CD4-positive, alpha-beta T cell (primary cell): ENCODE results near the gene HCCS. TPM values are rescaled to one million over a fixed set of nuclear protein-coding genes. Genes with fewer than 3 reads are reported as not detected.

Experiments
- ATAC-seq: fragments of 200-7000 bp; cut with Tn5 transposase; one replicate; pipeline ENCODE4 v1.10.0; 2022; ENCODE audit warnings: mild to moderate bottlenecking; ENCODE audit not compliant: poor library complexity
- CTCF ChIA-PET: fragments of 350-600 bp; sonication (Branson Sonifier 250); formaldehyde crosslinking; loops from one replicate; lab custom pipeline; 2021; ENCODE audit warnings: antibody characterized with exemption, inconsistent platforms; lab: Charles Lee
- POLR2A ChIA-PET: fragments of 350-600 bp; sonication (Branson Sonifier 250); formaldehyde crosslinking; loops from one replicate; lab custom pipeline; 2021; ENCODE audit warnings: antibody characterized with exemption, inconsistent platforms; lab: Charles Lee
- DNase-seq, 14 experiments: peaks; one replicate each; pipeline ENCODE4 v3.0.0-alpha.2; 2013 to 2020; ENCODE audit warnings: mixed read lengths in 2 of 14
- H3K27ac ChIP-seq, 2 donors: one replicate each; pipeline versions ENCODE4 v1.5.1 to v1.7.0; 2013; ENCODE audit warnings: low read length in 2 of 2, low read depth in 1 of 2, mild to moderate bottlenecking in 1 of 2
- H3K27me3 ChIP-seq, 2 experiments: 1 replicate in 1 of 2; 2 replicates in 1 of 2; pipeline versions ENCODE4 v1.6.1 to v1.7.0; 2013; ENCODE audit warnings: low read length in 2 of 2, control low read depth in 1 of 2, mild to moderate bottlenecking in 1 of 2, moderate library complexity in 1 of 2; ENCODE audit not compliant: insufficient read depth in 2 of 2, control insufficient read depth in 1 of 2
- H3K36me3 ChIP-seq: one replicate; pipeline ENCODE4 v1.6.1; 2013; ENCODE audit warnings: low read length, control low read depth; ENCODE audit not compliant: insufficient read depth
- H3K4me1 ChIP-seq: one replicate; pipeline ENCODE4 v1.6.1; 2013; ENCODE audit warnings: low read length, control low read depth; ENCODE audit not compliant: insufficient read depth
- H3K4me3 ChIP-seq: one replicate; pipeline ENCODE4 v1.5.1; 2013; ENCODE audit warnings: mild to moderate bottlenecking, low read length, moderate library complexity
- H3K9me3 ChIP-seq, 2 experiments: 1 replicate in 1 of 2; 2 replicates in 1 of 2; pipeline versions ENCODE4 v1.6.1 to v1.7.0; 2013; ENCODE audit warnings: low read length in 2 of 2, mild to moderate bottlenecking in 2 of 2, control low read depth in 1 of 2, moderate library complexity in 1 of 2; ENCODE audit not compliant: control insufficient read depth in 1 of 2, insufficient read depth in 1 of 2
- H3K27ac Mint-ChIP-seq: one replicate; pipeline ENCODE4 v1.8.0; 2020; ENCODE audit warnings: mixed read lengths
- H3K27me3 Mint-ChIP-seq: one replicate; pipeline ENCODE4 v1.8.0; 2021; ENCODE audit warnings: mixed read lengths
- H3K36me3 Mint-ChIP-seq: one replicate; pipeline ENCODE4 v1.8.0; 2021; ENCODE audit warnings: low read depth, mixed read lengths
- H3K4me1 Mint-ChIP-seq: one replicate; pipeline ENCODE4 v1.8.0; 2021; ENCODE audit warnings: low read depth, mixed read lengths
- H3K4me3 Mint-ChIP-seq: one replicate; pipeline ENCODE4 v1.8.0; 2020; ENCODE audit warnings: mild to moderate bottlenecking, mixed read lengths
- H3K9me3 Mint-ChIP-seq: one replicate; pipeline ENCODE4 v1.8.0; 2020; ENCODE audit warnings: mixed read lengths
- CTCF ChIP-seq: fragments of 200-600 bp; IDR thresholded peaks from one replicate; pipeline ENCODE4 v1.8.0; 2022; ENCODE audit warnings: antibody characterized with exemption, mild to moderate bottlenecking
- intact Hi-C, 2 experiments: fragments of 100-400 bp; cut with DNase I in 1 of 2; cut with micrococcal nuclease in 1 of 2; formaldehyde crosslinking; loops; one replicate each; pipeline versions ENCODE4 v1.15.1 to v1.9.0; 2023 to 2025; cut with DNase I, micrococcal nuclease
- total RNA-seq, 174 experiments: library from RNA in 2 of 174; stranded (reverse) in 2 of 174; gene quantifications; one replicate each; pipeline ENCODE4 v1.2.3 and lab custom pipeline; 2021 to 2026

The HCCS gene
- total RNA-seq, 2 experiments from 2014 or later = 7.3 to 7.7 TPM

DNA sequence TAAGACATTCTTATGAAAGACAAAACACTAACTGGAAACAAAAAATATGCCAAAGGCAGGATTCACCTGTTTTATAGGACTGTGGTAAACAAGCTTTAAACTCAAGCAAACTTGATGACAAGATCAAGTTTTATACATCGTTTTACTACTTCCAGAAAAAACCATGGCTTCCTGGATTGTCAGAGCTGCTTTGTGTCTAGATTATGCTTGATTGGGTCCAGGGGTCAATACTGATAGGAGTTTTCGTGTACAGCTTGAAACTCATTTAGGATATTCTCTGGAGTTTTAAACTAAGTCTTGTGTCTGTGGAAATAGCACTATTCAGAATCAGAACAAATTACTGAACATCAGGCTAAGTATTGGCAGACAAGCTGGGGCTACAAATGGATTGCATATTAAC, 13.0 kb downstream of the HCCS start:
- H3K4me1 ChIP-seq = no peaks in the 10 kb centered on the region

GRCh38 chrX:11125060-11125459, 13.9 kb downstream of the HCCS start:
- H3K27ac Mint-ChIP-seq = no peak overlapping the region
- ATAC-seq = no peak
- H3K9me3 Mint-ChIP-seq = no peaks in the 10 kb centered on the region
- Histone ChIP-seq H3K36me3 (peaks cover 13% of the 10 kb centered on the region), H3K27me3 (no peaks in the 10 kb centered on the region), H3K4me3 (no peak overlapping the region), H3K9me3 (no peaks in the 10 kb centered on the region), H3K27ac (no peak overlapping the region), H3K4me1 (no peaks in the 10 kb centered on the region)
- H3K27me3 Mint-ChIP-seq = no peaks in the 10 kb centered on the region
- no peaks in the 10 kb centered on the region for H3K4me1 Mint-ChIP-seq
- POLR2A ChIA-PET = no interaction called here
- no peak overlapping the region for H3K4me3 Mint-ChIP-seq
- DNase-seq = no peak
- peaks cover 27% of the 10 kb centered on the region for H3K36me3 Mint-ChIP-seq
- intact Hi-C loops = no loop called here
- no peak for TF ChIP-seq CTCF
- CTCF ChIA-PET = no interaction called here

More for the DNA sequence above, 13.0 kb downstream of the HCCS start:
- H3K36me3 Mint-ChIP-seq = peaks cover 36% of the 10 kb centered on the region
- H3K4me3 Mint-ChIP-seq = no peak overlapping the region
- ATAC-seq (no peak), DNase-seq (no peak)
- no peaks in the 10 kb centered on the region for H3K4me1 Mint-ChIP-seq
- CTCF ChIA-PET = no interaction called here
- no peaks in the 10 kb centered on the region for H3K27me3 Mint-ChIP-seq
- Histone ChIP-seq H3K27ac (no peak overlapping the region), H3K36me3 (peaks cover 18% of the 10 kb centered on the region), H3K9me3 (no peaks in the 10 kb centered on the region), H3K27me3 (no peaks in the 10 kb centered on the region), H3K4me3 (no peak overlapping the region)
- intact Hi-C loops = no loop called here
- TF ChIP-seq CTCF = no peak
- H3K27ac Mint-ChIP-seq = no peak overlapping the region
- POLR2A ChIA-PET = no interaction called here
- H3K9me3 Mint-ChIP-seq = no peaks in the 10 kb centered on the region

GRCh38 chrX:11129534-11130105, 18.5 kb downstream of the HCCS start:
- Mint-ChIP-seq H3K4me3 (no peak overlapping the region), H3K27ac (no peak overlapping the region), H3K27me3 (no peaks in the 10 kb centered on the region), H3K9me3 (no peaks in the 10 kb centered on the region), H3K4me1 (no peaks in the 10 kb centered on the region), H3K36me3 (no peaks in the 10 kb centered on the region)
- Histone ChIP-seq H3K27ac (no peak overlapping the region), H3K27me3 (no peaks in the 10 kb centered on the region), H3K9me3 (no peaks in the 10 kb centered on the region), H3K4me3 (no peak overlapping the region), H3K36me3 (no peaks in the 10 kb centered on the region), H3K4me1 (no peaks in the 10 kb centered on the region)
- TF ChIP-seq CTCF = no peak
- ChIA-PET POLR2A (no interaction called here), CTCF (no interaction called here)
- intact Hi-C loops = no loop called here
- ATAC-seq = no peak
- DNase-seq = no peak
